Measurements from ENCODE around the gene RPS2.

RPS2 gene

GRCh38 chr16:1917665-1918350 lies 46.8 kb downstream of the RPS2 start:
- no peak overlapping the region for H3K4me3 ChIP-seq (ENCODE audit: low read depth, low read length)

GRCh38 chr16:1917056-1917664 lies 47.5 kb downstream of the RPS2 start:
- TF ChIP-seq CTCF (IDR thresholded peaks at IDR 0.05; ENCODE audit: control insufficient read depth, extremely low read depth, insufficient read depth): no peak
- H3K4me3 ChIP-seq (ENCODE audit: low read depth, low read length): no peak overlapping the region
- no peak for DNase-seq (ENCODE audit: low read depth)

More at GRCh38 chr16:1917665-1918350, 46.8 kb downstream of the RPS2 start:
- no peak for DNase-seq (ENCODE audit: low read depth)
- TF ChIP-seq CTCF (IDR thresholded peaks at IDR 0.05; ENCODE audit: control insufficient read depth, extremely low read depth, insufficient read depth): no peak

GRCh38 chr16:1916640-1916990 lies 48.0 kb downstream of the RPS2 start:
- DNase-seq (ENCODE audit: low read depth): no peak
- no peak for TF ChIP-seq CTCF (IDR thresholded peaks at IDR 0.05; ENCODE audit: control insufficient read depth, extremely low read depth, insufficient read depth)
- H3K4me3 ChIP-seq (ENCODE audit: low read depth, low read length): no peak overlapping the region

GRCh38 chr16:1915732-1916639 lies 48.6 kb downstream of the RPS2 start:
- TF ChIP-seq CTCF (IDR thresholded peaks at IDR 0.05; ENCODE audit: control insufficient read depth, extremely low read depth, insufficient read depth): no peak
- DNase-seq (ENCODE audit: low read depth): no peak
- H3K4me3 ChIP-seq (ENCODE audit: low read depth, low read length): no peak overlapping the region

GRCh38 chr16:1914988-1915387 lies 49.6 kb downstream of the RPS2 start:
- DNase-seq (ENCODE audit: low read depth): no peak
- no peak for TF ChIP-seq CTCF (IDR thresholded peaks at IDR 0.05; ENCODE audit: control insufficient read depth, extremely low read depth, insufficient read depth)
- H3K4me3 ChIP-seq (ENCODE audit: low read depth, low read length): no peak overlapping the region

GRCh38 chr16:1914084-1914608 lies 50.5 kb downstream of the RPS2 start:
- no peak for TF ChIP-seq CTCF (IDR thresholded peaks at IDR 0.05; ENCODE audit: control insufficient read depth, extremely low read depth, insufficient read depth)
- DNase-seq (ENCODE audit: low read depth): no peak
- H3K4me3 ChIP-seq (ENCODE audit: low read depth, low read length): no peak overlapping the region

All from LNCaP clone FGC (cell line).